HepG2 (cell line): ENCODE data around the gene UXS1. TPM values are rescaled to one million over a fixed set of nuclear protein-coding genes. Genes with fewer than 3 reads are reported as not detected.

ENCODE experiments used
- ATAC-seq: fragments of 200-7000 bp; cut with Tn5 transposase; 3 replicates; pipeline ENCODE4 v1.9.1; 2020; ENCODE audit warnings: mild to moderate bottlenecking, moderate library complexity
- BruUV-seq: library from RNA; stranded (reverse); fragments of 400-500 nt; replicated peaks from 2 replicates; lab custom pipeline; 2021; lab: Mats Ljungman, UMichigan
- CTCF ChIA-PET: fragments of 300-600 bp; formaldehyde crosslinking; extraction: SDS; loops from one replicate; lab custom pipeline; 2021; ENCODE audit warnings: low total read pairs, inconsistent platforms, low intra/inter-chr PET ratio; lab: Yijun Ruan, JAX
- POLR2A ChIA-PET: fragments of 350-600 bp; sonication (Branson Sonifier 250); formaldehyde crosslinking; loops from one replicate; lab custom pipeline; 2020; ENCODE audit warnings: antibody characterized with exemption, inconsistent platforms; lab: Yijun Ruan, JAX
- DNase-seq: peaks from one replicate; pipeline ENCODE4 v3.0.0-alpha.2; 2015; ENCODE audit warnings: low spot score
- FAIRE-seq: peaks from 3 replicates; lab custom pipeline; 2011; peaks lifted over from hg19 to GRCh38; lab: Jason Lieb, UNC
- H2AFZ ChIP-seq: one replicate; pipeline ENCODE4 v1.6.1; 2011; ENCODE audit warnings: low read length, inconsistent platforms
- H3K27ac ChIP-seq: fragments of 300-600 bp; 3 replicates; pipeline ENCODE4 v1.8.0; 2011; ENCODE audit warnings: mixed run types, mild to moderate bottlenecking, mixed read lengths, low read length, inconsistent platforms; ENCODE audit not compliant: insufficient read depth; ENCODE audit errors: extremely low read length
- H3K27me3 ChIP-seq, 2 experiments: fragments of 200-600 bp in 1 of 2; 2 replicates in 1 of 2; 3 replicates in 1 of 2; pipeline versions ENCODE4 v1.6.0 to v1.8.0; 2011; ENCODE audit warnings: low read length in 2 of 2, mild to moderate bottlenecking in 2 of 2, moderate library complexity in 2 of 2, inconsistent platforms in 1 of 2; ENCODE audit not compliant: insufficient read depth in 2 of 2, control insufficient read depth in 1 of 2
- H3K36me3 ChIP-seq, 2 experiments: fragments of 200-600 bp in 1 of 2; replicated peaks in 1 of 2; 2 replicates in 1 of 2; 3 replicates in 1 of 2; pipeline versions ENCODE4 v1.5.1 to v1.8.0; 2011; ENCODE audit warnings: low read length in 2 of 2, inconsistent platforms in 1 of 2; ENCODE audit not compliant: insufficient read depth in 2 of 2, control insufficient read depth in 1 of 2
- H3K4me1 ChIP-seq: 2 replicates; pipeline ENCODE4 v1.5.1; 2012; ENCODE audit warnings: low read length, inconsistent platforms; ENCODE audit not compliant: insufficient read depth
- H3K4me2 ChIP-seq: 2 replicates; pipeline ENCODE4 v1.6.0; 2011; ENCODE audit warnings: low read depth, low read length, inconsistent platforms
- H3K4me3 ChIP-seq, 3 experiments: fragments of 200-600 bp in 1 of 3; sonication (generic), shearing (Covaris generic) in 1 of 3; replicated peaks in 1 of 3; 2 replicates each; pipeline ENCODE4 v1.5.1; 2011 to 2016; ENCODE audit warnings: low read length in 3 of 3, inconsistent platforms in 2 of 3, low read depth in 2 of 3, mild to moderate bottlenecking in 2 of 3, control low read depth in 1 of 3, mixed read lengths in 1 of 3; ENCODE audit not compliant: insufficient read depth in 1 of 3
- H3K79me2 ChIP-seq: one replicate; pipeline ENCODE4 v1.6.1; 2011; ENCODE audit warnings: low read length, inconsistent platforms; ENCODE audit not compliant: insufficient read depth
- H3K9ac ChIP-seq: 2 replicates; pipeline ENCODE4 v1.6.0; 2011; ENCODE audit warnings: mild to moderate bottlenecking, low read depth, low read length, inconsistent platforms; ENCODE audit not compliant: insufficient read depth
- H3K9me3 ChIP-seq: 2 replicates; pipeline ENCODE4 v1.5.1; 2012; ENCODE audit warnings: mild to moderate bottlenecking, low read length
- H4K20me1 ChIP-seq: 2 replicates; pipeline ENCODE4 v1.6.0; 2011; ENCODE audit warnings: inconsistent platforms, mild to moderate bottlenecking, low read length, moderate library complexity; ENCODE audit not compliant: insufficient read depth
- KAT7 ChIP-seq: IDR thresholded peaks from 2 replicates; pipeline ENCODE4 v1.6.1; 2018; ENCODE audit warnings: borderline replicate concordance, missing compliant biosample characterization
- KDM4B ChIP-seq: sonication (generic); formaldehyde crosslinking; IDR thresholded peaks from 2 replicates; pipeline ENCODE4 v1.4.0; 2020; ENCODE audit warnings: missing genetic modification reagents
- RBM22 ChIP-seq: fragments of 200-400 bp; formaldehyde crosslinking; optimal IDR thresholded peaks from 2 replicates; pipeline ENCODE3; 2017; ENCODE audit warnings: mild to moderate bottlenecking, low read length, moderate library complexity
- WGBS: methylation state at CpG from one replicate; pipeline ENCODE4 v1.1.6; 2017; ENCODE audit warnings: low lambda C conversion rate; 5-methylcytosine and 5-hydroxymethylcytosine counted together
- in situ Hi-C: cut with HindIII; loops from 2 replicates; pipeline ENCODE4 v1.10.0; 2017; ENCODE audit warnings: low pct_unique_long_range_greater_than_20kb; ENCODE audit not compliant: extremely low pct_ligation_motif_present
- intact Hi-C: fragments of 100-400 bp; cut with micrococcal nuclease; formaldehyde crosslinking; loops from one replicate; pipeline ENCODE4 v1.10.0; 2022; ENCODE audit not compliant: unreplicated experiment
- polyA plus RNA-seq, 8 experiments: library from polyadenylated mRNA; depleted of rRNA in 3 of 8; stranded (reverse) in 7 of 8; unstranded in 1 of 8; fragments of >200 nt; fragmentation: Illumina TruSeq in 4 of 8; extraction: Trizol in 4 of 8; gene quantifications; 2 replicates each; pipeline versions ENCODE4 v1.2.1 to v1.2.3, GENCODE V29; 2011 to 2016; ENCODE audit warnings: low read depth in 4 of 8, missing spikeins in 1 of 8, mixed read lengths in 1 of 8; ENCODE audit not compliant: insufficient read depth in 1 of 8
- total RNA-seq, 5 experiments: library from RNA; depleted of rRNA; stranded (reverse); fragments of >200 nt; fragmentation: Illumina TruSeq; extraction: Trizol; gene quantifications; 2 replicates each; pipeline ENCODE4 v1.2.3, GENCODE V29; 2016; ENCODE audit warnings: low read depth in 1 of 5

UXS1 gene
- total and polyA plus RNA-seq, 2 of the 13 experiments (the other 11 are each of a cell fraction or from before 2014, with no cell fraction given): 53.3 to 110 TPM

GRCh38 chr2:106144621-106145331 lies 49.3 kb downstream of the UXS1 start:
- POLR2A ChIA-PET: no interaction called here
- no peak overlapping the region for H3K4me3 ChIP-seq
- ATAC-seq (no peak), FAIRE-seq (no peak), DNase-seq (no peak)
- peaks cover 13% of the 10 kb centered on the region; the same call in 1 of the 2 replicates for H3K4me1 ChIP-seq
- intact Hi-C loops: no loop called here
- no peak overlapping the region for H2AFZ ChIP-seq
- H3K4me2 ChIP-seq: no peak overlapping the region
- TF ChIP-seq RBM22 (peak; percentile 28), KAT7 (no peak)
- no peaks in the 10 kb centered on the region for H3K79me2 ChIP-seq
- no peak overlapping the region for H3K27ac ChIP-seq
- H4K20me1 ChIP-seq: no peaks in the 10 kb centered on the region
- H3K36me3 ChIP-seq: peaks cover 17 to 39% of the 10 kb centered on the region in 2 experiments; a peak in 4 of 5 replicates
- in situ Hi-C loops: no loop called here
- no peaks in the 10 kb centered on the region for H3K27me3 ChIP-seq
- H3K9ac ChIP-seq: no peak overlapping the region
- CTCF ChIA-PET: no interaction called here
- BruUV-seq: no TSS peak
- no peaks in the 10 kb centered on the region for H3K9me3 ChIP-seq
- WGBS: 96% methylated on average over 21 of the region's 21 CpGs

- Histone ChIP-seq H3K9me3 (no peaks in the 10 kb centered on the region), H3K9ac (no peak overlapping the region), H3K36me3 (peaks cover 13 to 32% of the 10 kb centered on the region in 2 experiments; a peak in 4 of 5 replicates), H4K20me1 (no peaks in the 10 kb centered on the region), H3K27me3 (no peaks in the 10 kb centered on the region), H3K27ac (no peak overlapping the region), H3K79me2 (peaks cover 2% of the 10 kb centered on the region), H3K4me2 (no peak overlapping the region), H3K4me1 (peaks cover 24% of the 10 kb centered on the region), H2AFZ (no peak overlapping the region), H3K4me3 (no peak overlapping the region)
- FAIRE-seq (no peak), DNase-seq (no peak), ATAC-seq (no peak)
- ChIA-PET POLR2A (no interaction called here), CTCF (no interaction called here)
- intact Hi-C loops: no loop called here
- TF ChIP-seq RBM22: peak; percentile 28
- no peak for TF ChIP-seq KDM4B (CRISPR knock-in tag)
- no TSS peak for BruUV-seq
- in situ Hi-C loops: no loop called here
- 95% methylated on average over 7 of the region's 7 CpGs for WGBS
These were observed 50.4 kb downstream of the UXS1 start for GRCh38 chr2:106143495-106144215.
